GM19438 (cell line): Measurements from ENCODE around the gene EEF1AKMT3.
A peak's percentile ranks its signal among the peaks of the same experiment; 100 is the strongest.

Experiments used
- ATAC-seq: cut with Tn5 transposase; IDR thresholded peaks from one replicate; pipeline ENCODE4 v1.9.1; 2021; ENCODE audit warnings: low read depth; ENCODE audit not compliant: unreplicated experiment

EEF1AKMT3 gene

GRCh38 chr12:57780284-57780897, 8.0 kb downstream of the EEF1AKMT3 start:
- ATAC-seq, result no peak

- no peak for ATAC-seq
Measured at GRCh38 chr12:57781244-57781643, 8.8 kb downstream of the EEF1AKMT3 start.

- no peak for ATAC-seq
Measured at GRCh38 chr12:57781801-57782200, 9.4 kb downstream of the EEF1AKMT3 start.

GRCh38 chr12:57782243-57782607, 9.8 kb downstream of the EEF1AKMT3 start:
- ATAC-seq, result no peak

- peak; percentile 72 for ATAC-seq
Measured at GRCh38 chr12:57782608-57783465, 10.4 kb downstream of the EEF1AKMT3 start, which contains the start of gene TSFM. Gene TSFM, plus strand, starts transcription at chr12:57782787. Its CDS starts 15 bp downstream, at chr12:57782802.

GRCh38 chr12:57783466-57783801, 11.0 kb downstream of the EEF1AKMT3 start:
- ATAC-seq, result no peak

- ATAC-seq, result no peak
Measured at GRCh38 chr12:57783861-57784260, 11.4 kb downstream of the EEF1AKMT3 start.

- ATAC-seq, result no peak
Measured at GRCh38 chr12:57793920-57794319, 21.5 kb downstream of the EEF1AKMT3 start.

GRCh38 chr12:57795354-57795753, 22.9 kb downstream of the EEF1AKMT3 start:
- ATAC-seq, result no peak

- ATAC-seq, result no peak
Measured at GRCh38 chr12:57796996-57797395, 24.6 kb downstream of the EEF1AKMT3 start.

- ATAC-seq, result no peak
Measured at GRCh38 chr12:57797933-57798332, 25.5 kb downstream of the EEF1AKMT3 start.

- no peak for ATAC-seq
Measured at GRCh38 chr12:57800965-57801364, 28.6 kb downstream of the EEF1AKMT3 start.

- no peak for ATAC-seq
Measured at GRCh38 chr12:57802607-57803006, 30.2 kb downstream of the EEF1AKMT3 start.

- no peak for ATAC-seq
Measured at GRCh38 chr12:57803319-57803893, 31.0 kb downstream of the EEF1AKMT3 start.

GRCh38 chr12:57806677-57807076, 34.3 kb downstream of the EEF1AKMT3 start:
- no peak for ATAC-seq

- ATAC-seq, result no peak
Measured at GRCh38 chr12:57807285-57807684, 34.9 kb downstream of the EEF1AKMT3 start.

- no peak for ATAC-seq
Measured at GRCh38 chr12:57808351-57808750, 35.9 kb downstream of the EEF1AKMT3 start.

GRCh38 chr12:57809425-57809824, 37.0 kb downstream of the EEF1AKMT3 start:
- no peak for ATAC-seq

- no peak for ATAC-seq
Measured at GRCh38 chr12:57810450-57810849, 38.0 kb downstream of the EEF1AKMT3 start.

GRCh38 chr12:57811028-57811755, 38.8 kb downstream of the EEF1AKMT3 start:
- ATAC-seq, result no peak
